HL-60 (cell line): ENCODE results near the gene TBC1D24.

Experiments
- DNase-seq, 2 experiments: peaks; one replicate each; pipeline ENCODE4 v3.0.0-alpha.2; 2010 to 2020; ENCODE audit warnings: low read depth in 1 of 2, low spot score in 1 of 2
- H3K27ac ChIP-seq: fragments of 250-450 bp; sonication (Bioruptor Pico); replicated peaks from 2 replicates; pipeline ENCODE4 v1.5.1; 2020; ENCODE audit warnings: mild to moderate bottlenecking, moderate library complexity
- H3K27me3 ChIP-seq: fragments of 250-450 bp; sonication (Bioruptor Pico); 2 replicates; pipeline ENCODE4 v1.5.1; 2021; ENCODE audit warnings: mild to moderate bottlenecking, moderate library complexity; ENCODE audit not compliant: insufficient read depth, poor library complexity, severe bottlenecking
- H3K4me3 ChIP-seq: replicated peaks from 2 replicates; pipeline ENCODE4 v1.5.1; 2011; ENCODE audit warnings: mild to moderate bottlenecking, control low read depth, low read length; ENCODE audit not compliant: insufficient read depth
- GABPA ChIP-seq: IDR thresholded peaks from 2 replicates; pipeline ENCODE4 v1.6.1; 2012; ENCODE audit warnings: low read depth
- POLR2AphosphoS5 ChIP-seq: IDR thresholded peaks from 2 replicates; pipeline ENCODE4 v1.6.1; 2012; ENCODE audit warnings: low read depth
- REST ChIP-seq: IDR thresholded peaks from 2 replicates; pipeline ENCODE4 v1.6.1; 2012; ENCODE audit warnings: low read depth; ENCODE audit not compliant: insufficient replicate concordance
- SPI1 ChIP-seq: IDR thresholded peaks from 2 replicates; pipeline ENCODE4 v1.6.1; 2012; ENCODE audit warnings: low read depth, mild to moderate bottlenecking, borderline replicate concordance
- TF ChIP-seq, protein P1 (sequence below): IDR thresholded peaks from one replicate; pipeline ENCODE4 v1.5.1; 2011; ENCODE audit warnings: low read length, control low read depth, inconsistent platforms; ENCODE audit not compliant: insufficient read depth

Gene TBC1D24

DNA sequence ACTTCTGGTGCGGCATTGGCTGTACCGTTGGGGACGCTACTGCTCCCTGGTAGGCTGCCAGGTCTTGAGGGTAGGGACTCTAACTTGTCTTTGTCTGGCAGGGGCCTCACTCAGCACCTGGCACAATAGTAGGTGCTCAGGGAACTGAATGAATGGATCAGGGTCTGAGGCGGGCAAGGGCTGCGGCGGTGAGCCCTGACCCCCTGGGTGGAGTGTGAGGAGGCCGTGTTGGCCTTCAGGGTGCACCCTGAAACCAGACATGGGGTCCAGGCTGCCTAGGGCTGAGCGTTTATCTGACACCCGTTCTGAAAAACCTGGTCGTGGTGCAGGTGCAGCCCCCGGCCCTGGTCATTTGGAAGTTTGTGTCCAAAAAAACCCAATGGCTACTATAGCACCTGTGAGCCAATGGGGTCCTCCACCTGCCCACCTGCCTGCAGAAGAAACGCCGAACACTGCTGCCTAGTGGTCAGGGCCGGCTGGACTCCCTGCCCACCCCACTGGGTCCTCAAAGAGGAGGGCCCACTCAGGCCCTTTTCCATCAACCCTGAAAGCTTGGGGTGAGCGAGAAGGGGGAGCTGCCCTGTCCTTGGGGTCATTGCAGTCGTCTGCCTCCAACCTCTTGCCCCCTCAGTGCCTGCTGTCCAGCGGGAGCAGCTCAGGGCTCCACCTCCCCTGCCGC is 33.9 kb downstream of the TBC1D24 start:
- TF ChIP-seq SPI1 (no peak), POLR2AphosphoS5 (no peak), REST (no peak), GABPA (no peak)
- TF ChIP-seq, protein P1, sequence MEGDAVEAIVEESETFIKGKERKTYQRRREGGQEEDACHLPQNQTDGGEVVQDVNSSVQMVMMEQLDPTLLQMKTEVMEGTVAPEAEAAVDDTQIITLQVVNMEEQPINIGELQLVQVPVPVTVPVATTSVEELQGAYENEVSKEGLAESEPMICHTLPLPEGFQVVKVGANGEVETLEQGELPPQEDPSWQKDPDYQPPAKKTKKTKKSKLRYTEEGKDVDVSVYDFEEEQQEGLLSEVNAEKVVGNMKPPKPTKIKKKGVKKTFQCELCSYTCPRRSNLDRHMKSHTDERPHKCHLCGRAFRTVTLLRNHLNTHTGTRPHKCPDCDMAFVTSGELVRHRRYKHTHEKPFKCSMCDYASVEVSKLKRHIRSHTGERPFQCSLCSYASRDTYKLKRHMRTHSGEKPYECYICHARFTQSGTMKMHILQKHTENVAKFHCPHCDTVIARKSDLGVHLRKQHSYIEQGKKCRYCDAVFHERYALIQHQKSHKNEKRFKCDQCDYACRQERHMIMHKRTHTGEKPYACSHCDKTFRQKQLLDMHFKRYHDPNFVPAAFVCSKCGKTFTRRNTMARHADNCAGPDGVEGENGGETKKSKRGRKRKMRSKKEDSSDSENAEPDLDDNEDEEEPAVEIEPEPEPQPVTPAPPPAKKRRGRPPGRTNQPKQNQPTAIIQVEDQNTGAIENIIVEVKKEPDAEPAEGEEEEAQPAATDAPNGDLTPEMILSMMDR, result no peak
- H3K27me3 ChIP-seq, result no peaks in the 10 kb centered on the region
- no peak overlapping the region for H3K27ac ChIP-seq
- H3K4me3 ChIP-seq, result no peak overlapping the region
- DNase-seq, result no peak

DNA sequence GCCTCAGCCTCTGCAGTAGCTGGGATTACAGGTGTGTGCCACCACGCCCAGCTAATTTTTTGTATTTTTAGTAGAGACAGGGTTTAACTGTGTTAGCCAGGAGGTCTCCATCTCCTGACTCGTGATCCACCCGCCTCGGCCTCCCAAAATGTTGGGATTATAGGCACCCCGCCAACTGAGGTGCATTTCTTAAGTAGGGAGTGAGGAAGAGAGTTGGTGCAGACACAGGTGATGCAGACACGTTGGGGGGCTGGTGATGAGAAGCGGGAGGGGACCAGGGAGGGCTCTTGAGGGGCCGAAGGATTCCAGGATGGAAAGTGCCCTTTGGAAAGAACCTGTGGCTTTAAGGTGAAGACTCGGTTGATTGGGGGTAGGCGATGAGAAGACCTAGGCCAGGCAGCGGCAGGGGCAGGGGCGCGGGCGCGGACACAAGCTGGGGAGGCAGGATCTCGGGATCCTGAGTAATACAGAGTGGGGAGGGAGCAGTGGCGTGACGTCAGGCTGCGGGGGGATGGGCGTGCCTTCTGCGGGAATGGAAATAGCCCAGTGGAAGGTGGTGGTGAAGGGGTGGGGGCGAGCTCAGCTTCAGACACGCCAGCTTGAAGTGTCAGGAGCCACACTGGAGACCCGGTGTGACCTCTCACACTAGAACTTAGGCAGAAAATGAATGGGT is 36.3 kb downstream of the TBC1D24 start:
- Histone ChIP-seq H3K4me3 (no peak overlapping the region), H3K27ac (no peak overlapping the region), H3K27me3 (no peaks in the 10 kb centered on the region)
- DNase-seq, result no peak
- TF ChIP-seq GABPA, result no peak
- TF ChIP-seq, protein P1, result no peak
- no peak for TF ChIP-seq SPI1
- no peak for TF ChIP-seq REST
- TF ChIP-seq POLR2AphosphoS5, result no peak

- H3K27ac ChIP-seq, result no peak overlapping the region
- TF ChIP-seq SPI1 (no peak), REST (no peak), POLR2AphosphoS5 (no peak), GABPA (no peak)
- TF ChIP-seq, protein P1, result no peak
- H3K27me3 ChIP-seq, result no peaks in the 10 kb centered on the region
- DNase-seq, result no peak
- no peak overlapping the region for H3K4me3 ChIP-seq
Observed at GRCh38 chr16:2511996-2512734, 37.2 kb downstream of the TBC1D24 start.
